HepG2 (cell line): ENCODE measurements around the gene PPFIA2. TPM values are rescaled to one million over a fixed set of nuclear protein-coding genes. Genes with fewer than 3 reads are reported as not detected.

ENCODE experiments used
- ATAC-seq: fragments of 200-7000 bp; cut with Tn5 transposase; 3 replicates; pipeline ENCODE4 v1.9.1; 2020; ENCODE audit warnings: mild to moderate bottlenecking, moderate library complexity
- BruUV-seq: library from RNA; stranded (reverse); fragments of 400-500 nt; replicated peaks from 2 replicates; lab custom pipeline; 2021; lab: Mats Ljungman, UMichigan
- CTCF ChIA-PET: fragments of 300-600 bp; formaldehyde crosslinking; extraction: SDS; loops from one replicate; lab custom pipeline; 2021; ENCODE audit warnings: low total read pairs, inconsistent platforms, low intra/inter-chr PET ratio; lab: Yijun Ruan, JAX
- POLR2A ChIA-PET: fragments of 350-600 bp; sonication (Branson Sonifier 250); formaldehyde crosslinking; loops from one replicate; lab custom pipeline; 2020; ENCODE audit warnings: antibody characterized with exemption, inconsistent platforms; lab: Yijun Ruan, JAX
- DNase-seq: peaks from one replicate; pipeline ENCODE4 v3.0.0-alpha.2; 2015; ENCODE audit warnings: low spot score
- FAIRE-seq: peaks from 3 replicates; lab custom pipeline; 2011; peaks lifted over from hg19 to GRCh38; lab: Jason Lieb, UNC
- H2AFZ ChIP-seq: one replicate; pipeline ENCODE4 v1.6.1; 2011; ENCODE audit warnings: low read length, inconsistent platforms
- H3K27ac ChIP-seq: fragments of 300-600 bp; 3 replicates; pipeline ENCODE4 v1.8.0; 2011; ENCODE audit warnings: mixed run types, mild to moderate bottlenecking, mixed read lengths, low read length, inconsistent platforms; ENCODE audit not compliant: insufficient read depth; ENCODE audit errors: extremely low read length
- H3K27me3 ChIP-seq, 2 experiments: fragments of 200-600 bp in 1 of 2; 2 replicates in 1 of 2; 3 replicates in 1 of 2; pipeline versions ENCODE4 v1.6.0 to v1.8.0; 2011; ENCODE audit warnings: low read length in 2 of 2, mild to moderate bottlenecking in 2 of 2, moderate library complexity in 2 of 2, inconsistent platforms in 1 of 2; ENCODE audit not compliant: insufficient read depth in 2 of 2, control insufficient read depth in 1 of 2
- H3K36me3 ChIP-seq, 2 experiments: fragments of 200-600 bp in 1 of 2; replicated peaks in 1 of 2; 2 replicates in 1 of 2; 3 replicates in 1 of 2; pipeline versions ENCODE4 v1.5.1 to v1.8.0; 2011; ENCODE audit warnings: low read length in 2 of 2, inconsistent platforms in 1 of 2; ENCODE audit not compliant: insufficient read depth in 2 of 2, control insufficient read depth in 1 of 2
- H3K4me1 ChIP-seq: 2 replicates; pipeline ENCODE4 v1.5.1; 2012; ENCODE audit warnings: low read length, inconsistent platforms; ENCODE audit not compliant: insufficient read depth
- H3K4me2 ChIP-seq: 2 replicates; pipeline ENCODE4 v1.6.0; 2011; ENCODE audit warnings: low read depth, low read length, inconsistent platforms
- H3K4me3 ChIP-seq, 3 experiments: fragments of 200-600 bp in 1 of 3; sonication (generic), shearing (Covaris generic) in 1 of 3; replicated peaks in 1 of 3; 2 replicates each; pipeline ENCODE4 v1.5.1; 2011 to 2016; ENCODE audit warnings: low read length in 3 of 3, inconsistent platforms in 2 of 3, low read depth in 2 of 3, mild to moderate bottlenecking in 2 of 3, control low read depth in 1 of 3, mixed read lengths in 1 of 3; ENCODE audit not compliant: insufficient read depth in 1 of 3
- H3K79me2 ChIP-seq: one replicate; pipeline ENCODE4 v1.6.1; 2011; ENCODE audit warnings: low read length, inconsistent platforms; ENCODE audit not compliant: insufficient read depth
- H3K9ac ChIP-seq: 2 replicates; pipeline ENCODE4 v1.6.0; 2011; ENCODE audit warnings: mild to moderate bottlenecking, low read depth, low read length, inconsistent platforms; ENCODE audit not compliant: insufficient read depth
- H3K9me3 ChIP-seq: 2 replicates; pipeline ENCODE4 v1.5.1; 2012; ENCODE audit warnings: mild to moderate bottlenecking, low read length
- H4K20me1 ChIP-seq: 2 replicates; pipeline ENCODE4 v1.6.0; 2011; ENCODE audit warnings: inconsistent platforms, mild to moderate bottlenecking, low read length, moderate library complexity; ENCODE audit not compliant: insufficient read depth
- ELF3 ChIP-seq: IDR thresholded peaks from 2 replicates; pipeline ENCODE4 v1.6.1; 2016; ENCODE audit warnings: missing genetic modification reagents, missing compliant biosample characterization
- FOXJ3 ChIP-seq: sonication (generic); formaldehyde crosslinking; IDR thresholded peaks from 2 replicates; pipeline ENCODE4 v1.4.0; 2020; ENCODE audit warnings: missing genetic modification reagents, mild to moderate bottlenecking, borderline replicate concordance
- MAFK ChIP-seq, 2 experiments: IDR thresholded peaks in 1 of 2; conservative IDR thresholded peaks in 1 of 2; 2 replicates each; pipeline ENCODE4 v1.6.1; 2011; ENCODE audit warnings: improper control_type of control experiment in 2 of 2, low read length in 2 of 2
- NR2F6 ChIP-seq, 2 experiments: IDR thresholded peaks; 2 replicates each; pipeline ENCODE4 v1.6.1; 2016; ENCODE audit warnings: antibody characterized with exemption in 1 of 2, mild to moderate bottlenecking in 1 of 2
- SMARCE1 ChIP-seq: fragments of 450-650 bp; IDR thresholded peaks from 2 replicates; pipeline ENCODE4 v1.6.1; 2017; ENCODE audit warnings: borderline replicate concordance
- WGBS: methylation state at CpG from one replicate; pipeline ENCODE4 v1.1.6; 2017; ENCODE audit warnings: low lambda C conversion rate; 5-methylcytosine and 5-hydroxymethylcytosine counted together
- in situ Hi-C: cut with HindIII; loops from 2 replicates; pipeline ENCODE4 v1.10.0; 2017; ENCODE audit warnings: low pct_unique_long_range_greater_than_20kb; ENCODE audit not compliant: extremely low pct_ligation_motif_present
- intact Hi-C: fragments of 100-400 bp; cut with micrococcal nuclease; formaldehyde crosslinking; loops from one replicate; pipeline ENCODE4 v1.10.0; 2022; ENCODE audit not compliant: unreplicated experiment
- polyA plus RNA-seq, 8 experiments: library from polyadenylated mRNA; depleted of rRNA in 3 of 8; stranded (reverse) in 7 of 8; unstranded in 1 of 8; fragments of >200 nt; fragmentation: Illumina TruSeq in 4 of 8; extraction: Trizol in 4 of 8; gene quantifications; 2 replicates each; pipeline versions ENCODE4 v1.2.1 to v1.2.3, GENCODE V29; 2011 to 2016; ENCODE audit warnings: low read depth in 4 of 8, missing spikeins in 1 of 8, mixed read lengths in 1 of 8; ENCODE audit not compliant: insufficient read depth in 1 of 8
- total RNA-seq, 5 experiments: library from RNA; depleted of rRNA; stranded (reverse); fragments of >200 nt; fragmentation: Illumina TruSeq; extraction: Trizol; gene quantifications; 2 replicates each; pipeline ENCODE4 v1.2.3, GENCODE V29; 2016; ENCODE audit warnings: low read depth in 1 of 5

Gene PPFIA2
- total and polyA plus RNA-seq, 2 of the 13 experiments (the other 11 are each of a cell fraction or from before 2014, with no cell fraction given), result 0.05 TPM; not detected in 1

- Histone ChIP-seq H2AFZ (no peak overlapping the region), H3K79me2 (no peaks in the 10 kb centered on the region), H3K27ac (no peak overlapping the region), H3K27me3 (no peaks in the 10 kb centered on the region), H3K36me3 (no peaks in the 10 kb centered on the region), H4K20me1 (no peaks in the 10 kb centered on the region), H3K4me1 (no peaks in the 10 kb centered on the region), H3K9ac (no peak overlapping the region), H3K4me3 (no peak overlapping the region), H3K4me2 (no peak overlapping the region), H3K9me3 (no peaks in the 10 kb centered on the region)
- no peak for DNase-seq
- POLR2A ChIA-PET, result no interaction called here
- WGBS, result 2% methylated on average over 2 of the region's 2 CpGs
- BruUV-seq, result no TSS peak
- CTCF ChIA-PET, result no interaction called here
- FAIRE-seq, result no peak
- in situ Hi-C loops (no loop called here), intact Hi-C loops (no loop called here)
- no peak for TF ChIP-seq SMARCE1
- TF ChIP-seq MAFK (conservative IDR thresholded peaks at IDR 0.05 in 1 of 2, IDR thresholded peaks at IDR 0.05 in 1 of 2; ENCODE audit: low read length in 2 of 2), result peak in 1 of 2 experiments; percentile 23; a peak in 1 of 4 replicates
- ATAC-seq, result no peak
Measured at GRCh38 chr12:81314903-81315531, 444.1 kb downstream of the PPFIA2 start.

GRCh38 chr12:81303935-81304334 is 455.2 kb downstream of the PPFIA2 start:
- in situ Hi-C loops, result no loop called here
- WGBS, result 55% methylated on average over 3 of the region's 3 CpGs
- FAIRE-seq, result no peak
- no peaks in the 10 kb centered on the region for H3K36me3 ChIP-seq
- intact Hi-C loops, result no loop called here
- no TSS peak for BruUV-seq
- no peak overlapping the region for H3K27ac ChIP-seq
- no peaks in the 10 kb centered on the region for H3K4me1 ChIP-seq
- no peak overlapping the region for H3K4me2 ChIP-seq
- H2AFZ ChIP-seq, result no peak overlapping the region
- no peaks in the 10 kb centered on the region for H3K9me3 ChIP-seq
- no peak for ATAC-seq
- ChIA-PET CTCF (no interaction called here), POLR2A (no interaction called here)
- H4K20me1 ChIP-seq, result no peaks in the 10 kb centered on the region
- H3K4me3 ChIP-seq, result no peak overlapping the region
- TF ChIP-seq ELF3 (no peak), NR2F6 (IDR thresholded peaks at IDR 0.05) (no peak), NR2F6 (CRISPR knock-in tag; IDR thresholded peaks at IDR 0.05) (no peak), FOXJ3 (CRISPR knock-in tag) (no peak)
- TF ChIP-seq, all 625 proteins: peak for 0
- no peaks in the 10 kb centered on the region for H3K79me2 ChIP-seq
- no peak for DNase-seq
- no peak overlapping the region for H3K9ac ChIP-seq
- H3K27me3 ChIP-seq, result no peaks in the 10 kb centered on the region
